ENCODE results near the gene MACC1.

MACC1 gene

DNA sequence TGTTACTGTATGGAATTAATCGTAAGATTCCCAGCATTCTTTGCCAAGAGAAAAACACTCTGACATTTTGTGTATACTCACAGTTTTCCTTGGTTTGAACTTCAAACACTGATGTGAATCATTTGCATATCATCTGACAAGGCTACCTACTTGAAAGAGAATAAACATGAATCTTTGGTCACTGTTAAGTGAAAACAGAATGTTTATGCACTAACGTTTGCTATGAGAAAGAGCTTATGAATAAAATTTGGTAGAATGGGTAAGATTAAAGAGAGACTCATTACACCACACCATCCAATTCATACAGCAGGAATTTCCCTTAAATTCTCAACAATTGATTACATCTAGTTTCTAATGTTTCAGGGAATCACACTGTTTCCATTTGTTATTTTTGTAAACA is 46.6 kb downstream of the MACC1 start:
- DNase-seq (ENCODE audit: low spot score) = no peak
- H3K4me3 ChIP-seq (ENCODE audit: severe bottlenecking) = no peak overlapping the region
- no peaks in the 10 kb centered on the region for H3K4me1 ChIP-seq (ENCODE audit: insufficient read depth, poor library complexity, severe bottlenecking)
- no peaks in the 10 kb centered on the region for H3K36me3 ChIP-seq (ENCODE audit: low read depth)
- H3K27ac ChIP-seq (ENCODE audit: poor library complexity, severe bottlenecking) = no peak overlapping the region
- no peak for ATAC-seq (ENCODE audit: low read depth)
- no peaks in the 10 kb centered on the region for H3K9me3 ChIP-seq (ENCODE audit: severe bottlenecking)
- H3K27me3 ChIP-seq (ENCODE audit: insufficient read depth, poor library complexity, severe bottlenecking) = no peaks in the 10 kb centered on the region
- TF ChIP-seq, protein P1, sequence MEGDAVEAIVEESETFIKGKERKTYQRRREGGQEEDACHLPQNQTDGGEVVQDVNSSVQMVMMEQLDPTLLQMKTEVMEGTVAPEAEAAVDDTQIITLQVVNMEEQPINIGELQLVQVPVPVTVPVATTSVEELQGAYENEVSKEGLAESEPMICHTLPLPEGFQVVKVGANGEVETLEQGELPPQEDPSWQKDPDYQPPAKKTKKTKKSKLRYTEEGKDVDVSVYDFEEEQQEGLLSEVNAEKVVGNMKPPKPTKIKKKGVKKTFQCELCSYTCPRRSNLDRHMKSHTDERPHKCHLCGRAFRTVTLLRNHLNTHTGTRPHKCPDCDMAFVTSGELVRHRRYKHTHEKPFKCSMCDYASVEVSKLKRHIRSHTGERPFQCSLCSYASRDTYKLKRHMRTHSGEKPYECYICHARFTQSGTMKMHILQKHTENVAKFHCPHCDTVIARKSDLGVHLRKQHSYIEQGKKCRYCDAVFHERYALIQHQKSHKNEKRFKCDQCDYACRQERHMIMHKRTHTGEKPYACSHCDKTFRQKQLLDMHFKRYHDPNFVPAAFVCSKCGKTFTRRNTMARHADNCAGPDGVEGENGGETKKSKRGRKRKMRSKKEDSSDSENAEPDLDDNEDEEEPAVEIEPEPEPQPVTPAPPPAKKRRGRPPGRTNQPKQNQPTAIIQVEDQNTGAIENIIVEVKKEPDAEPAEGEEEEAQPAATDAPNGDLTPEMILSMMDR (IDR thresholded peaks at IDR 0.05; ENCODE audit: poor library complexity, severe bottlenecking) = no peak

DNA sequence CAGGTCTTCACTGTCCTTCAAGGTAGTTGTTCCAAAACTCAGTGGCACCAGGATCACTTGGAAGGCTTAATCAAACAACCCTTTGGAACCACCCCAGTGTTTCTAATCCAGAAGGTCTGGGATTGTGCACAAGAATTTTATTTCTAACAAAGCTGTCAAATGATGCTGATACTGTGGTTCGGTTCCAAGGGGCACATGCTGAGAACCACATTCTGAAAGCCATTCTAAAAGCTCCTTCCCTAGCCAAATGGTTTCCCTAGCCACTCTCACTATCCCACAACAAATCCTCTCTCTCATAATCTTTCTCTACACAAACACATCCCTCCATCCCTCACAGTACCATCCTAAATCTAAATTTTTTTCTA is 52.1 kb downstream of the MACC1 start:
- H3K4me3 ChIP-seq (ENCODE audit: severe bottlenecking) = no peak overlapping the region
- TF ChIP-seq, protein P1 (IDR thresholded peaks at IDR 0.05; ENCODE audit: poor library complexity, severe bottlenecking) = no peak
- no peaks in the 10 kb centered on the region for H3K9me3 ChIP-seq (ENCODE audit: severe bottlenecking)
- DNase-seq (ENCODE audit: low spot score) (no peak), ATAC-seq (ENCODE audit: low read depth) (no peak)
- no peaks in the 10 kb centered on the region for H3K27me3 ChIP-seq (ENCODE audit: insufficient read depth, poor library complexity, severe bottlenecking)
- H3K4me1 ChIP-seq (ENCODE audit: insufficient read depth, poor library complexity, severe bottlenecking) = no peaks in the 10 kb centered on the region
- H3K27ac ChIP-seq (ENCODE audit: poor library complexity, severe bottlenecking) = no peak overlapping the region
- H3K36me3 ChIP-seq (ENCODE audit: low read depth) = no peaks in the 10 kb centered on the region

DNA sequence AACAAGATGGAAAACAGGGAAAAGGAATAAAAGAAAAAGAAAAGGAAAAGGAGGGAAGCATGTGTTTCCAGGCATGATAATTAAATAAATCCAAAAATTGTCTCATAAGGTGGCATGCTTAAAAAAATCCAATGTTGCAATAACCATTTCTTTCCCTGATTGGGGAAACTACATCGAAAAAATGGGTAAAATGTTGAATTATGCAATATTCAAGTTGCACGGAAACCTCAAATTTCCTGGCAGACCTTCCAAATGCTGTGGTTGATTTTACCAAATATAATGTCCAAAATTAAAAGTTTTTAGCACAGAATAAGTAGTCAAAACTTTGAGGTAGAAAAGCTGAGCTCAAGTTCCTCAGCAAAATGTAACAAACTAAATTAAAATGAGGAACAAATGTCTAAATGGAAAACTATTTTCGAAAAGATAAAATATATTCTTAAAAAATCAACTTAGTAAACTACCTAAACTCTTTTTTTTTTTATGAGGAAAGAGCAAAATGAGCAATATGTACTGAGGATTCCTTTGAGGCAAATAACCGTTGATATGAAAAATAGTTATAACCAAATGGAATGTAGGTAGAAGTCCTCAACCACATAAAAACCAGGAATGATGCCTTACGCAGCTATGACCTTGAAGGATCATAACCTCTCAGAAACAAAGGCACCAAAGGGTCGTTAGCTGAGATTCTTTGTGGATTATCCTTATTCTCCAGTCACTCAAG is 52.6 kb downstream of the MACC1 start:
- ATAC-seq (ENCODE audit: low read depth) (no peak), DNase-seq (ENCODE audit: low spot score) (no peak)
- no peak overlapping the region for H3K27ac ChIP-seq (ENCODE audit: poor library complexity, severe bottlenecking)
- H3K36me3 ChIP-seq (ENCODE audit: low read depth) = no peaks in the 10 kb centered on the region
- no peaks in the 10 kb centered on the region for H3K4me1 ChIP-seq (ENCODE audit: insufficient read depth, poor library complexity, severe bottlenecking)
- no peaks in the 10 kb centered on the region for H3K27me3 ChIP-seq (ENCODE audit: insufficient read depth, poor library complexity, severe bottlenecking)
- H3K4me3 ChIP-seq (ENCODE audit: severe bottlenecking) = no peak overlapping the region
- TF ChIP-seq, protein P1 (IDR thresholded peaks at IDR 0.05; ENCODE audit: poor library complexity, severe bottlenecking) = no peak
- H3K9me3 ChIP-seq (ENCODE audit: severe bottlenecking) = no peaks in the 10 kb centered on the region

DNA sequence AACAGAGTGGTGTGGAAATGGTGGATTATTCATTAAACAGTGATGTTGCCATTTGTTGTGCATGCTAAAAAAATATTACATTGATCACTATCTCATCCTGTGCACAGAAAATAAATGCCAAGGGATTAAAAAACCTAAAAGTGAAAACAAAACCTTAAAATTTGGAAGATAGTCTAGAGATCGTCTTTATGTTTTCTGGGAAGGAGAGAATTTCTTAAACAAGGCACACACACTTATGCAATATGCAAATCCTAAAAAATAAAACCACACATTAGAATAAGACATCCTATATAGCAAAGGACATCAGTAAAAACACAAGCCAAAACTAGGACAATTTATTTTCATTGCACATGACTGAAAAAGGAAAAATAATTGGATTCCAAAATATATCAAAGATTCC is 54.5 kb downstream of the MACC1 start:
- Histone ChIP-seq H3K27me3 (ENCODE audit: insufficient read depth, poor library complexity, severe bottlenecking) (no peaks in the 10 kb centered on the region), H3K36me3 (ENCODE audit: low read depth) (no peaks in the 10 kb centered on the region), H3K9me3 (ENCODE audit: severe bottlenecking) (no peaks in the 10 kb centered on the region), H3K4me1 (ENCODE audit: insufficient read depth, poor library complexity, severe bottlenecking) (no peaks in the 10 kb centered on the region), H3K27ac (ENCODE audit: poor library complexity, severe bottlenecking) (no peak overlapping the region), H3K4me3 (ENCODE audit: severe bottlenecking) (no peak overlapping the region)
- ATAC-seq (ENCODE audit: low read depth) = no peak
- TF ChIP-seq, protein P1 (IDR thresholded peaks at IDR 0.05; ENCODE audit: poor library complexity, severe bottlenecking) = no peak
- no peak for DNase-seq (ENCODE audit: low spot score)

DNA sequence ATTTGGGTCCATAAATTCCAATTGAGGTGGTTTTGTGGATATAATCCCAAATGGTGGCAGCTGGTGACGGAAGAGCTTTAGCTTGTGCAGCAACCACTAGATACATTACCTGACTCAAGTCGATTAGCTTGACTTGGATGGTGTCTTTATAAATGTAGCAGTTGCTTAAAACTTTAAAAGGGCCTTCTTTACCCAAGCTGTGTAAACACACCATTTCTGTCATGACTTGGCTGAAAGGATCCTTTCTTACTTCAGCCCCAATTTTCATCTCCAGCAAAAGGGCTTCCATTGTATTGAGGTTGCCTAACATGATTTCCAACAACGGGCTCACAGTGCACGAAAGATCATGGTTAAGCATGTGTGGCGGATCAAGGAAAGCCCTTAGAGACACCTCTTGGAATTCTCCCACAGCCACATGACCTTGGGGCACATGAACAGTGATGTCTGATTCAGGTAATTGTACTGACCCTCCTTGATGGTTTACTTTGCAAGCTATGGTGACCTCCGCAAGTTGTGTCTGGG is 57.9 kb downstream of the MACC1 start:
- no peak overlapping the region for H3K4me3 ChIP-seq (ENCODE audit: severe bottlenecking)
- no peaks in the 10 kb centered on the region for H3K9me3 ChIP-seq (ENCODE audit: severe bottlenecking)
- H3K36me3 ChIP-seq (ENCODE audit: low read depth) = no peaks in the 10 kb centered on the region
- no peaks in the 10 kb centered on the region for H3K27me3 ChIP-seq (ENCODE audit: insufficient read depth, poor library complexity, severe bottlenecking)
- DNase-seq (ENCODE audit: low spot score) (no peak), ATAC-seq (ENCODE audit: low read depth) (no peak)
- H3K27ac ChIP-seq (ENCODE audit: poor library complexity, severe bottlenecking) = no peak overlapping the region
- no peaks in the 10 kb centered on the region for H3K4me1 ChIP-seq (ENCODE audit: insufficient read depth, poor library complexity, severe bottlenecking)
- TF ChIP-seq, protein P1 (IDR thresholded peaks at IDR 0.05; ENCODE audit: poor library complexity, severe bottlenecking) = no peak

Measured in RWPE2 (cell line).